Measurements from ENCODE around the gene GOLGA3.

GOLGA3 gene

GRCh38 chr12:132734206-132734605 is 94.5 kb downstream of the GOLGA3 start:
- no CpG with 5 or more reads among the region's 10 CpGs for WGBS (ENCODE audit: insufficient coverage, insufficient read length)
- H3K36me3 ChIP-seq (ENCODE audit: control insufficient read depth, insufficient read depth, low read length): peaks cover 54% of the 10 kb centered on the region

GRCh38 chr12:132731574-132731973 is 97.1 kb downstream of the GOLGA3 start:
- no CpG with 5 or more reads among the region's 17 CpGs for WGBS (ENCODE audit: insufficient coverage, insufficient read length)
- Histone ChIP-seq H3K4me1 (ENCODE audit: control insufficient read depth, insufficient read depth, low read length) (no peaks in the 10 kb centered on the region), H3K4me3 (ENCODE audit: low read length) (no peak overlapping the region), H3K27me3 (ENCODE audit: control insufficient read depth, insufficient read depth, low read length) (no peaks in the 10 kb centered on the region), H3K27ac (ENCODE audit: low read length) (no peak overlapping the region), H3K36me3 (ENCODE audit: control insufficient read depth, insufficient read depth, low read length) (peaks cover 65% of the 10 kb centered on the region), H3K9me3 (ENCODE audit: control insufficient read depth, insufficient read depth, low read length) (no peaks in the 10 kb centered on the region)
- DNase-seq (ENCODE audit: low read depth, low spot score): no peak

More at GRCh38 chr12:132734206-132734605, 94.5 kb downstream of the GOLGA3 start:
- no peaks in the 10 kb centered on the region for H3K27me3 ChIP-seq (ENCODE audit: control insufficient read depth, insufficient read depth, low read length)
- no peaks in the 10 kb centered on the region for H3K4me1 ChIP-seq (ENCODE audit: control insufficient read depth, insufficient read depth, low read length)
- no peak overlapping the region for H3K4me3 ChIP-seq (ENCODE audit: low read length)
- H3K27ac ChIP-seq (ENCODE audit: low read length): no peak overlapping the region
- no peaks in the 10 kb centered on the region for H3K9me3 ChIP-seq (ENCODE audit: control insufficient read depth, insufficient read depth, low read length)
- DNase-seq (ENCODE audit: low read depth, low spot score): no peak

GRCh38 chr12:132730353-132730752 is 98.3 kb downstream of the GOLGA3 start:
- H3K4me1 ChIP-seq (ENCODE audit: control insufficient read depth, insufficient read depth, low read length): no peaks in the 10 kb centered on the region
- no peaks in the 10 kb centered on the region for H3K9me3 ChIP-seq (ENCODE audit: control insufficient read depth, insufficient read depth, low read length)
- no CpG with 5 or more reads among the region's 11 CpGs for WGBS (ENCODE audit: insufficient coverage, insufficient read length)
- no peak for DNase-seq (ENCODE audit: low read depth, low spot score)
- H3K27me3 ChIP-seq (ENCODE audit: control insufficient read depth, insufficient read depth, low read length): no peaks in the 10 kb centered on the region
- peaks cover 65% of the 10 kb centered on the region for H3K36me3 ChIP-seq (ENCODE audit: control insufficient read depth, insufficient read depth, low read length)
- H3K4me3 ChIP-seq (ENCODE audit: low read length): no peak overlapping the region
- H3K27ac ChIP-seq (ENCODE audit: low read length): no peak overlapping the region

- no peak overlapping the region for H3K4me3 ChIP-seq (ENCODE audit: low read length)
- H3K9me3 ChIP-seq (ENCODE audit: control insufficient read depth, insufficient read depth, low read length): no peaks in the 10 kb centered on the region
- no CpG with 5 or more reads among the region's 24 CpGs for WGBS (ENCODE audit: insufficient coverage, insufficient read length)
- no peaks in the 10 kb centered on the region for H3K4me1 ChIP-seq (ENCODE audit: control insufficient read depth, insufficient read depth, low read length)
- H3K27me3 ChIP-seq (ENCODE audit: control insufficient read depth, insufficient read depth, low read length): no peaks in the 10 kb centered on the region
- no peak for DNase-seq (ENCODE audit: low read depth, low spot score)
- H3K27ac ChIP-seq (ENCODE audit: low read length): no peak overlapping the region
- peaks cover 64% of the 10 kb centered on the region for H3K36me3 ChIP-seq (ENCODE audit: control insufficient read depth, insufficient read depth, low read length)
Observed at GRCh38 chr12:132729541-132730320, 98.9 kb downstream of the GOLGA3 start.

- WGBS (ENCODE audit: insufficient coverage, insufficient read length): no CpG with 5 or more reads among the region's 7 CpGs
- H3K36me3 ChIP-seq (ENCODE audit: control insufficient read depth, insufficient read depth, low read length): peaks cover 68% of the 10 kb centered on the region
Observed at GRCh38 chr12:132728502-132728901, 100.2 kb downstream of the GOLGA3 start.

GRCh38 chr12:132727091-132727794 is 101.4 kb downstream of the GOLGA3 start:
- H3K4me1 ChIP-seq (ENCODE audit: control insufficient read depth, insufficient read depth, low read length): no peaks in the 10 kb centered on the region
- H3K27me3 ChIP-seq (ENCODE audit: control insufficient read depth, insufficient read depth, low read length): no peaks in the 10 kb centered on the region
- no CpG with 5 or more reads among the region's 37 CpGs for whole genome bisulfite sequencing (ENCODE audit: insufficient coverage, insufficient read length)
- H3K27ac ChIP-seq (ENCODE audit: low read length): no peak overlapping the region
- peaks cover 62% of the 10 kb centered on the region for H3K36me3 ChIP-seq (ENCODE audit: control insufficient read depth, insufficient read depth, low read length)
- H3K9me3 ChIP-seq (ENCODE audit: control insufficient read depth, insufficient read depth, low read length): no peaks in the 10 kb centered on the region
- H3K4me3 ChIP-seq (ENCODE audit: low read length): no peak overlapping the region
- DNase-seq (ENCODE audit: low read depth, low spot score): no peak

More at GRCh38 chr12:132728502-132728901, 100.2 kb downstream of the GOLGA3 start:
- no peaks in the 10 kb centered on the region for H3K4me1 ChIP-seq (ENCODE audit: control insufficient read depth, insufficient read depth, low read length)
- no peak overlapping the region for H3K4me3 ChIP-seq (ENCODE audit: low read length)
- H3K9me3 ChIP-seq (ENCODE audit: control insufficient read depth, insufficient read depth, low read length): no peaks in the 10 kb centered on the region
- no peaks in the 10 kb centered on the region for H3K27me3 ChIP-seq (ENCODE audit: control insufficient read depth, insufficient read depth, low read length)
- no peak for DNase-seq (ENCODE audit: low read depth, low spot score)
- H3K27ac ChIP-seq (ENCODE audit: low read length): no peak overlapping the region

- no peaks in the 10 kb centered on the region for H3K4me1 ChIP-seq (ENCODE audit: control insufficient read depth, insufficient read depth, low read length)
- H3K9me3 ChIP-seq (ENCODE audit: control insufficient read depth, insufficient read depth, low read length): no peaks in the 10 kb centered on the region
- H3K27ac ChIP-seq (ENCODE audit: low read length): no peak overlapping the region
- no peaks in the 10 kb centered on the region for H3K27me3 ChIP-seq (ENCODE audit: control insufficient read depth, insufficient read depth, low read length)
- no peak for DNase-seq (ENCODE audit: low read depth, low spot score)
- no CpG with 5 or more reads among the region's 12 CpGs for WGBS (ENCODE audit: insufficient coverage, insufficient read length)
- H3K36me3 ChIP-seq (ENCODE audit: control insufficient read depth, insufficient read depth, low read length): peaks cover 54% of the 10 kb centered on the region
- H3K4me3 ChIP-seq (ENCODE audit: low read length): no peak overlapping the region
Observed at GRCh38 chr12:132726386-132726785, 102.3 kb downstream of the GOLGA3 start.

- no CpG with 5 or more reads among the region's 30 CpGs for WGBS (ENCODE audit: insufficient coverage, insufficient read length)
- no peak for DNase-seq (ENCODE audit: low read depth, low spot score)
- peaks cover 53% of the 10 kb centered on the region for H3K36me3 ChIP-seq (ENCODE audit: control insufficient read depth, insufficient read depth, low read length)
- no peaks in the 10 kb centered on the region for H3K9me3 ChIP-seq (ENCODE audit: control insufficient read depth, insufficient read depth, low read length)
- no peaks in the 10 kb centered on the region for H3K27me3 ChIP-seq (ENCODE audit: control insufficient read depth, insufficient read depth, low read length)
- H3K27ac ChIP-seq (ENCODE audit: low read length): no peak overlapping the region
- no peak overlapping the region for H3K4me3 ChIP-seq (ENCODE audit: low read length)
- H3K4me1 ChIP-seq (ENCODE audit: control insufficient read depth, insufficient read depth, low read length): no peaks in the 10 kb centered on the region
Observed at GRCh38 chr12:132724506-132725241, 104.0 kb downstream of the GOLGA3 start.

GRCh38 chr12:132723764-132724140 is 104.9 kb downstream of the GOLGA3 start:
- H3K36me3 ChIP-seq (ENCODE audit: control insufficient read depth, insufficient read depth, low read length): peaks cover 60% of the 10 kb centered on the region
- DNase-seq (ENCODE audit: low read depth, low spot score): no peak

GRCh38 chr12:132723015-132723763 is 105.5 kb downstream of the GOLGA3 start:
- no peak overlapping the region for H3K27ac ChIP-seq (ENCODE audit: low read length)
- no peak overlapping the region for H3K4me3 ChIP-seq (ENCODE audit: low read length)
- no peaks in the 10 kb centered on the region for H3K4me1 ChIP-seq (ENCODE audit: control insufficient read depth, insufficient read depth, low read length)
- H3K36me3 ChIP-seq (ENCODE audit: control insufficient read depth, insufficient read depth, low read length): peaks cover 58% of the 10 kb centered on the region
- H3K27me3 ChIP-seq (ENCODE audit: control insufficient read depth, insufficient read depth, low read length): no peaks in the 10 kb centered on the region
- no peaks in the 10 kb centered on the region for H3K9me3 ChIP-seq (ENCODE audit: control insufficient read depth, insufficient read depth, low read length)
- WGBS (ENCODE audit: insufficient coverage, insufficient read length): no CpG with 5 or more reads among the region's 30 CpGs
- DNase-seq (ENCODE audit: low read depth, low spot score): no peak

More at GRCh38 chr12:132723764-132724140, 104.9 kb downstream of the GOLGA3 start:
- H3K9me3 ChIP-seq (ENCODE audit: control insufficient read depth, insufficient read depth, low read length): no peaks in the 10 kb centered on the region
- H3K27ac ChIP-seq (ENCODE audit: low read length): no peak overlapping the region
- H3K27me3 ChIP-seq (ENCODE audit: control insufficient read depth, insufficient read depth, low read length): no peaks in the 10 kb centered on the region
- no peaks in the 10 kb centered on the region for H3K4me1 ChIP-seq (ENCODE audit: control insufficient read depth, insufficient read depth, low read length)
- H3K4me3 ChIP-seq (ENCODE audit: low read length): no peak overlapping the region
- WGBS (ENCODE audit: insufficient coverage, insufficient read length): no CpG with 5 or more reads among the region's 2 CpGs
